ENCODE data around the gene GCN1. TPM values are rescaled to one million over a fixed set of nuclear protein-coding genes. Genes with fewer than 3 reads are reported as not detected.

GCN1 gene
- total RNA-seq, 6 experiments from 2014 or later, result 29.9 to 62.8 (median 39.4) TPM

DNA sequence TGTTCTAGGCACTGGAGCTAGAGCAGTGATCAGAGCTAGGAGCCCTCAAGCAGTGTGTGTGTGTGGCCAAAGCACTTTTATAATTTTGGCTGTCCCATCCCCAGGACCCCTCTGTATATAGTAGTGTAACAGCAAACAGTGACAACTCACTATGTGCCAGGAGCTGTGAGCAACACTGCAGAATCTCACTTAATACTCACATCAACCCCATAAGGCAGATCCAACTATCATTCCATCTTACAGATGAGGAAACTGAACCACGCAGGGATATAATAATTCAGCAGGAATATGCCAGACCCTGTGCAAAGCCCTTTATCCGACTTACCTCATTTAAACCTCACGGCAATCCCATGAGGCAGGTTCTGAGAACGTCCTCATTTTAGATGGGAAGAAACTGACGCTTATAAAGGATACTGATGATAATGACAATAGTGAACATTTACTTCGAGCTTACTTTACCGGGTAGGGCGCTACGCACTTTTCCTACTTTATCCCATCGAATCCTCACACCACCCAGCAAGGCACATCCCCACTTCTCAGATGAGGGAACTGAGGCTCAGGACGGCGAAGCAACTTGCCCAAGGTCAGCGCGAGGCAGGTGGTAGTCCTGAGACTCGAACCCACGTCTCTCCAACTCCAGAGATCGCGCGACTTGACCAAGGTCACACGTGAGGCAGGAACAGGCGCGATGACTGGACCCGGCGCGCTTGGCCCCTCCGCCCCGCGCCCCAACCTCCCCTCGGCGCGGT, 78.6 kb downstream of the GCN1 start:
- Histone ChIP-seq H3K4me1 (peaks cover 0 to 33% (median 5%) of the 10 kb centered on the region in 4 donors), H3K27ac (peak overlapping the region in 2 of 3 donors; percentile 85 to 91), H3K36me3 (no peaks in the 10 kb centered on the region), H3K27me3 (no peaks in the 10 kb centered on the region), H3K9me3 (no peaks in the 10 kb centered on the region), H3K4me3 (peak overlapping the region; percentile 77 to 91 (median 81))
- WGBS (ENCODE audit: insufficient coverage, low coverage, low lambda C conversion rate, missing lambda C conversion rate), result 16% methylated on average over 18 of the region's 31 CpGs
- TF ChIP-seq POLR2A (IDR thresholded peaks at IDR 0.05), result no peak
- TF ChIP-seq, protein P1, sequence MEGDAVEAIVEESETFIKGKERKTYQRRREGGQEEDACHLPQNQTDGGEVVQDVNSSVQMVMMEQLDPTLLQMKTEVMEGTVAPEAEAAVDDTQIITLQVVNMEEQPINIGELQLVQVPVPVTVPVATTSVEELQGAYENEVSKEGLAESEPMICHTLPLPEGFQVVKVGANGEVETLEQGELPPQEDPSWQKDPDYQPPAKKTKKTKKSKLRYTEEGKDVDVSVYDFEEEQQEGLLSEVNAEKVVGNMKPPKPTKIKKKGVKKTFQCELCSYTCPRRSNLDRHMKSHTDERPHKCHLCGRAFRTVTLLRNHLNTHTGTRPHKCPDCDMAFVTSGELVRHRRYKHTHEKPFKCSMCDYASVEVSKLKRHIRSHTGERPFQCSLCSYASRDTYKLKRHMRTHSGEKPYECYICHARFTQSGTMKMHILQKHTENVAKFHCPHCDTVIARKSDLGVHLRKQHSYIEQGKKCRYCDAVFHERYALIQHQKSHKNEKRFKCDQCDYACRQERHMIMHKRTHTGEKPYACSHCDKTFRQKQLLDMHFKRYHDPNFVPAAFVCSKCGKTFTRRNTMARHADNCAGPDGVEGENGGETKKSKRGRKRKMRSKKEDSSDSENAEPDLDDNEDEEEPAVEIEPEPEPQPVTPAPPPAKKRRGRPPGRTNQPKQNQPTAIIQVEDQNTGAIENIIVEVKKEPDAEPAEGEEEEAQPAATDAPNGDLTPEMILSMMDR (IDR thresholded peaks at IDR 0.05), result no peak
- intact Hi-C loops (cut with DNase I), result no loop called here
- ATAC-seq (peak in 1 of 4 donors; percentile 2), DNase-seq (no peak)

DNA sequence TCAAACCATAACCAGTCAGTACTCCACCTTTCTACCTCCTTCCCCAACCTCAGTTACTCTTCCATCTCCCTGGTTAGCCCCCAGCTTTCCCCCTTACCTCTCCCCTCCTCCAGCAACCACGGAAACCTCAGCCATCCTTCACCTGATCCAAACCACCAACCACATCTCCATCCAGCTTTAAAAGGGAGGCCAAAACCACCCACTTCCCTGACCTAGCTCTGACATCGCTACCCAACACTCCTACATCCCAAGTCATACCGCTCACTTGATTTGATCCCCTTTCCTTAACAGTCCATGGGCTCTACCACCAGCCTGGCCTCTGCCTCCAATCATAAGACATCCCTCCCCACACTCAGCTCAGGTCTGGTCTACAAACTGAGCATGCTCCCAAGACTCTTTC, 79.4 kb downstream of the GCN1 start:
- H3K36me3 ChIP-seq, result no peaks in the 10 kb centered on the region
- peak overlapping the region in 1 of 3 donors; percentile 91 for H3K4me3 ChIP-seq
- no peaks in the 10 kb centered on the region for H3K9me3 ChIP-seq
- TF ChIP-seq, protein P1 (IDR thresholded peaks at IDR 0.05), result no peak
- no peak for TF ChIP-seq POLR2A (IDR thresholded peaks at IDR 0.05)
- intact Hi-C loops (cut with DNase I), result no loop called here
- H3K27ac ChIP-seq, result no peak overlapping the region
- ATAC-seq (no peak), DNase-seq (no peak)
- peaks cover 0 to 33% (median 5%) of the 10 kb centered on the region in 4 donors for H3K4me1 ChIP-seq
- WGBS (ENCODE audit: insufficient coverage, low coverage, low lambda C conversion rate, missing lambda C conversion rate), result 65% methylated on average over 2 of the region's 3 CpGs
- H3K27me3 ChIP-seq, result no peaks in the 10 kb centered on the region

DNA sequence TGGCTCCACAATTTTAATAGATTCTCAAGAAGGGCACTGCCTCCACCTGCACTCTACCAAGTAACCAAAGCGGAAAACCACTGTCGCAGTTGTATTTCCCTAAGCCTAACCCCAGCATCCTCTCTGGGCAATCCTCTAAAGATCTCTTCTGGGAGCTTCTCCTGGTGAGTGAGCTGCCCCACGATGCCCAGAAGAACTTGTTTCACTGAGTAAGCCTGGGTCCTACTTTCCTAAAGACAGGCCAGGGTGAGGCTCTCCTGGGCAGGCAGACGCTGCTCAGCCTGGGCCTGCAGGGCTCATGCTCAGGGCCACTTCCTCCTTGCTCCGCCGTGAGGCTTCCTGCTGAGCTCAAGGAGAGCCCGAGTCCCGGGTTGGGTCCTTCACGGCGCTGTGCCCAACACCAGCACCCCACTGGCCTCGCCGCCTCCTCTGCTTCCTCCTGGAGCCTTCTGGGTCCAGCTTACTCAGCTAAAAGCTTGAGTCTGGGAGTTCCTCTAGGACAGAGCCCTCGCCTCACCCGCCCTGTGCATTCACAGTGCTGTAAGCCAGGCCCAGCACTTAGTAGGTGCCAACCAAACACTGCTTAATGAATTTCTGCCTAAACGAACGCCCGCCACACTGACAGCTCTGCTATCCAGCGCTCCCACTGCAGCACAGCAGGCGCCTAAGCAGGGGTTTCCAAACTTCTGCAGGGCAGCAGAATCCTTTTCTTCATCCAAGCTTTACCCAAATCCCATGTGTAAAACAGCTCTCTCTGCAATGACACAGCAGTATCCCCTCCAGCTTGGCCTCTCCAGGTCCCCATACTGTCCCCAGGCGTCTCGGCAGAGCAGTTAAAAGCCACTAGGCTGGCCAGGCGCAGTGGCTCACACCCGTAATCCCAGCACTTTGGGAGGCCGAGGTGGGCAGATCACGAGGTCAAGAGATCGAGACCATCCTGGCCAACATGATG, 83.7 kb downstream of the GCN1 start:
- WGBS (ENCODE audit: insufficient coverage, low coverage, low lambda C conversion rate, missing lambda C conversion rate), result 77% methylated on average over 14 of the region's 26 CpGs
- H3K9me3 ChIP-seq, result no peaks in the 10 kb centered on the region
- intact Hi-C loops (cut with DNase I), result no loop called here
- H3K27me3 ChIP-seq, result no peaks in the 10 kb centered on the region
- no peak overlapping the region for H3K27ac ChIP-seq
- peak; percentile 80 to 94 (median 90) for ATAC-seq
- peak; percentile 69 to 84 (median 75) for DNase-seq
- no peak overlapping the region for H3K4me3 ChIP-seq
- H3K36me3 ChIP-seq, result peaks cover 0 to 4% (median 0%) of the 10 kb centered on the region in 4 donors
- H3K4me1 ChIP-seq, result peaks cover 0 to 11% (median 0%) of the 10 kb centered on the region in 4 donors
- TF ChIP-seq, protein P1 (IDR thresholded peaks at IDR 0.05), result no peak
- TF ChIP-seq POLR2A (IDR thresholded peaks at IDR 0.05), result no peak

DNA sequence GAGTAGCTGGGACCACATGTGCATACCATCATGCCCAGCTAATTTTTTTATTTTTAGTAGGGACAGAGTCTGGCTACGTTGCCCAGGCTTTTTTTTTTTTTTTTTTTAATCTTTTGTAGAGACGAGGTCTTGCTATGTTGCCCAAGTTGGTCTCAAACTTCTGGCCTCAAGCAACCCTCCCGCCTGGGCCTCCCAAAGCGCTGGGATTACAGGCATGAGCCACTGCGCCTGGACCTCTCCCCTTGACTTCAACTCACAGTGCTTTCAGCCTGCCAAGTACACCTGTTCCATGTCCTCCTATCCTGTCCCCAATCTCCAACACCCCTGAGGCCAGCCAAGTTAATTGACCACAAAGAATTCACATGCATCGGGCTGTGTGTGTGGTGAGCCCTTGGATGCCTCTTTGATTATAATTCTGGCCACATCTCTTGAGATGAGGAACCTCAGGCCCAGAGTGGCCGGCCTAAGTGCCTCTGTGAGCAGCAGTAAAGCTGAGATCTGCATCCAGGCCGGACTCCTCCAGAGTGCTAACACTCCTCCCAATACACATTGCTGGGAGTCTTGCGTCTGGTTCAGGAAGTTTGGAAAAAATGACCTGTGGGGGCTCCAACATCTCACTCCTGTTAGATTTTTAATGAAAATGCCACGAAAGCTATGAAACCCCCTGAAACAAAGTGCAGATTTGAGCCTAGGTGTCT, 84.8 kb downstream of the GCN1 start:
- 78% methylated on average over 7 of the region's 10 CpGs for WGBS (ENCODE audit: insufficient coverage, low coverage, low lambda C conversion rate, missing lambda C conversion rate)
- Histone ChIP-seq H3K36me3 (peaks cover 0 to 4% (median 0%) of the 10 kb centered on the region in 4 donors), H3K9me3 (no peaks in the 10 kb centered on the region), H3K4me1 (peaks cover 0 to 4% (median 0%) of the 10 kb centered on the region in 4 donors), H3K27ac (no peak overlapping the region), H3K27me3 (no peaks in the 10 kb centered on the region), H3K4me3 (no peak overlapping the region)
- no peak for DNase-seq
- ATAC-seq, result no peak
- intact Hi-C loops (cut with DNase I), result no loop called here
- TF ChIP-seq POLR2A (IDR thresholded peaks at IDR 0.05), result no peak
- TF ChIP-seq, protein P1 (IDR thresholded peaks at IDR 0.05), result no peak
